ENCODE measurements around the gene JMJD7.

- no peak for TF ChIP-seq POLR2A (IDR thresholded peaks at IDR 0.05)
- TF ChIP-seq CTCF (IDR thresholded peaks at IDR 0.05) = no peak
Observed at GRCh38 chr15:41840673-41841072, 12.8 kb downstream of the JMJD7 start.
